ENCODE results near the gene AGBL5.

The AGBL5 gene

DNA sequence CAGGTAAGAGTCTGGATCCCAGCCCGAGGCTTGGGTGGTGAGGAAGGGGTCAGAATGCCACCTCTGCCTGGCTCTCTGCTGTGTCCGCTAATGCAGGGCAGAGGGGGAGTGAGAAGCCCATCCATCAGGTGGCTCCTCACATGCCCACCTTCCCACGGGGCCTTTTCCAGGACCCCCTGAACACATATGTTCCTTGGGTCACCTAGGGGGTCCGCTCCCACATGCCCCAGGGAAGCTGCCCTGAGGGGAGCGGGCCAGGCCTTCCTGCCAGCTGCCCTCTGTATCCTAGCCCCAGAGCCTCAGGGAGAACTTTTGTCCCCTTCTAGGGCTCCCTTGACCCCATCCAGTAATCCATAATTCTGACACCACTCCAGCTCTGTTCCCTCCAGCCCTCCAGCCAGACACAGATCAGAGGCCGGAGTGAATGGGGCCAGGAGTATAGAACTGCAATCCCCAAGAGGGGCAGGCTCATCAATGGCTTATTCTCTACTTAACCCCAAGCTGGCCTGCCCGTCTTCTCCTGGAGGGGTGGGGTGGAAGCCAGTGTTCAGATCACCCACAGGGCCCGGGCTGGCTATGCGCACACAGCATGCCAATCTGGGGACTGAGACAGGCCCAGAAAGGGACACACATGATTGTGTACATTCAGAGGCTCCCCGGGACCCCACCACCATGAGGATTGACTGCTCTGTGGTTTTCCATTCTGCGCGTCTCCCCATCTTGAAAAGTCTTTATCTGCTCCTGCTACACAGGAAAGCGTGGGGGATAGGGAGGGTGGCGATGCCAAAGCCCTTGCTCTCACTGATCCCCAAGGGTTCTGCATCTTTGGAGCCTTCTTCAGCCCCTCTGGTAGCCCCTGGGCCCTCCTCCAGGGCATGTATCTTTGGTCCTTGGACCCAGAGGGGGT lies 28.0 kb downstream of the AGBL5 start:
- DNase-seq, result no peak

DNA sequence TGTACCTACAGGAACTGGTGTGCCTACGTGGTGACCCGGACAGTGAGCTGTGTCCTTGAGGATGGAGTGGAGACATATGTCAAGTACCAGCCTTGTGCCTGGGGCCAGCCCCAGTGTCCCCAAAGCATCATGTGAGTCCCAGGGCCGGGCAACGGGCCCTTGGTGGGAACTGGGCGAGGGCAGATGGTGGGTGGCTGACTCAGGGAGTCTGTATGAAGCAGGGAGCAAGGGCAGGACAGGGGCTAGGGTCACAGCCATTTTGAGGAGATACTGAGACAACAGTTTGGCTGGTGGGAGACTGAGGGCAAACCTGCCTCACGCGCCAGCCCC lies 28.6 kb downstream of the AGBL5 start:
- DNase-seq, result no peak

- DNase-seq, result no peak
These were observed 29.1 kb downstream of the AGBL5 start for GRCh38 chr2:27080603-27080936.

DNA sequence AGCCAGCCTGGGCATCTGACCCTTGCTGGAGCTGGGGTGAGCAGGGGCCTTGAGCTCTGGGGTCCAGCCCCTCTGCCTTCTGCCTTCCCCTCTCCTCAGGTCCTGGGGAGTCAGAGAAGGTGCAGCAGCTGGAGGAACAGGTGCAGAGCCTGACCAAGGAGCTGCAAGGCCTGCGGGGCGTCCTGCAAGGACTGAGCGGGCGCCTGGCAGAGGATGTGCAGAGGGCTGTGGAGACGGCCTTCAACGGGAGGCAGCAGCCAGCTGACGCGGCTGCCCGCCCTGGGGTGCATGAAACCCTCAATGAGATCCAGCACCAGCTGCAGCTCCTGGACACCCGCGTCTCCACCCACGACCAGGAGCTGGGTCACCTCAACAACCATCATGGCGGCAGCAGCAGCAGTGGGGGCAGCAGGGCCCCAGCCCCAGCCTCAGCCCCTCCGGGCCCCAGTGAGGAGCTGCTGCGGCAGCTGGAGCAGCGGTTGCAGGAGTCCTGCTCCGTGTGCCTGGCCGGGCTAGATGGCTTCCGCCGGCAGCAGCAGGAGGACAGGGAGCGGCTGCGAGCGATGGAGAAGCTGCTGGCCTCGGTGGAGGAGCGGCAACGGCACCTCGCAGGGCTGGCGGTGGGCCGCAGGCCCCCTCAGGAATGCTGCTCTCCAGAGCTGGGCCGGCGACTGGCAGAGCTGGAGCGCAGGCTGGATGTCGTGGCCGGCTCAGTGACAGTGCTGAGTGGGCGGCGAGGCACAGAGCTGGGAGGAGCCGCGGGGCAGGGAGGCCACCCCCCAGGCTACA lies 30.7 kb downstream of the AGBL5 start:
- DNase-seq, result no peak

GRCh38 chr2:27082773-27083409 lies 31.4 kb downstream of the AGBL5 start:
- no peak for DNase-seq

DNA sequence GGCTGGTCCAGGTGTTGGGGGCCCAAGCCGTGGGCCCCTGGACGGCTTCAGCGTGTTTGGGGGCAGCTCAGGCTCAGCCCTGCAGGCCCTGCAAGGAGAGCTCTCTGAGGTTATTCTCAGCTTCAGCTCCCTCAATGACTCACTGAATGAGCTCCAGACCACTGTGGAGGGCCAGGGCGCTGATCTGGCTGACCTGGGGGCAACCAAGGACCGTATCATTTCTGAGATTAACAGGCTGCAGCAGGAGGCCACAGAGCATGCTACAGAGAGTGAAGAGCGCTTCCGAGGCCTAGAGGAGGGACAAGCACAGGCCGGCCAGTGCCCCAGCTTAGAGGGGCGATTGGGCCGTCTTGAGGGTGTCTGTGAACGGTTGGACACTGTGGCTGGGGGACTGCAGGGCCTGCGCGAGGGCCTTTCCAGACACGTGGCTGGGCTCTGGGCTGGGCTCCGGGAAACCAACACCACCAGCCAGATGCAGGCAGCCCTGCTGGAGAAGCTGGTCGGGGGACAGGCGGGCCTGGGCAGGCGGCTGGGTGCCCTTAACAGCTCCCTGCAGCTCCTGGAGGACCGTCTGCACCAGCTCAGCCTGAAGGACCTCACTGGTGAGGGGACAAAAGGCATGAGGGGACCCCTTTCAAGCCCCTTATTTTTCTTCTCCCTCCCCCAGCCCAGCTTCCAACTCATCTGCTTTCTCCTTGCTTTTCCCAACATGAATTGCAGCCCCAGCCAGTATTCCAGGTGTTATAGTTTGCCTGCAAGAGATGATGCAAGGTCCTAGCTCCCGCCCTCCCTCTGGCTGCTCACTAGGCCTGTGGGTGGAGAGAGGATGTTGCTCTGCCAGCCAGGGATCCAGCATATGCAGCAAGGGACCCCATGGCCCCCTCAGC lies 32.2 kb downstream of the AGBL5 start:
- DNase-seq, result no peak

GRCh38 chr2:27084297-27085061 lies 33.0 kb downstream of the AGBL5 start:
- no peak for DNase-seq

DNA sequence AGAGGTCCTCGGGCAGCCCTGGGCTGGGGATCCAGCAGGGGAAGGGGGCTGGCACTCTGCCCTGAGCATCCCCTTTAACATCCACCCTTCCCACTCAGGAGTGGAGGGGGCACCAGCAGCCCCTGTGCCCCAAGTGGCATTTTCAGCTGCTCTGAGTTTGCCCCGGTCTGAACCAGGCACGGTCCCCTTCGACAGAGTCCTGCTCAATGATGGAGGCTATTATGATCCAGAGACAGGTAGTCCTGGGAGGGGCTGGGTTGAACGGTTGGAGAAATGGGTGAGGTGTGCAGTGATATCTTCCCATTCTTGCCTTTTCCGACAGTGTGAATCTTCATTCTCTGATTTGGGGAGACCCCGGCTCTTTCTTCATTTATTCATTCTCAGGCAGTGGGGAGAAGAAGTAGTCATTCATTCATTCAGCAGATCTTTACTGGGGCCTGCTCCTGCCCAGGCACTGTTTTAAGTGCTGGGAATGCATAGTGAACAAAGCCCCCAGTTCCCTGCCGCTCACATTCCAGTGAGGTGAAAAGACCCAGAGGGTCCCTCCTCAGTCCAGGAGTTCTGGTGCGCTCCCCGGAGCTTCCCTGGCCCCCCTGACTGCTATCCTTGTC lies 33.7 kb downstream of the AGBL5 start:
- no peak for DNase-seq

DNA sequence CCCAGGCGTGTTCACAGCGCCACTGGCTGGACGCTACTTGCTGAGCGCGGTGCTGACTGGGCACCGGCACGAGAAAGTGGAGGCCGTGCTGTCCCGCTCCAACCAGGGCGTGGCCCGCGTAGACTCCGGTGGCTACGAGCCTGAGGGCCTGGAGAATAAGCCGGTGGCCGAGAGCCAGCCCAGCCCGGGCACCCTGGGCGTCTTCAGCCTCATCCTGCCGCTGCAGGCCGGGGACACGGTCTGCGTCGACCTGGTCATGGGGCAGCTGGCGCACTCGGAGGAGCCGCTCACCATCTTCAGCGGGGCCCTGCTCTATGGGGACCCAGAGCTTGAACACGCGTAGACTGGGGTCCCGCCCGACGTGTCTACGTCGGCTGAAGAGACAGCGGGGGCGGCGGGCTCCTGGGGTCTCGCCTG lies 34.2 kb downstream of the AGBL5 start:
- DNase-seq, result peak; percentile 41

- DNase-seq, result peak; percentile 98
These were observed 34.7 kb downstream of the AGBL5 start for GRCh38 chr2:27086090-27086723.

GRCh38 chr2:27086724-27087593 lies 35.5 kb downstream of the AGBL5 start, which contains the start of gene KHK:
Gene KHK (plus strand): TSS chr2:27086772. CDS start chr2:27087260, 488 bp downstream.
- DNase-seq, result peak; percentile 8

GRCh38 chr2:27087823-27088410 lies 36.4 kb downstream of the AGBL5 start:
- no peak for DNase-seq

- DNase-seq, result no peak
These were observed 37.2 kb downstream of the AGBL5 start for GRCh38 chr2:27088634-27089033.

GRCh38 chr2:27089111-27089954 lies 37.9 kb downstream of the AGBL5 start:
- no peak for DNase-seq

DNA sequence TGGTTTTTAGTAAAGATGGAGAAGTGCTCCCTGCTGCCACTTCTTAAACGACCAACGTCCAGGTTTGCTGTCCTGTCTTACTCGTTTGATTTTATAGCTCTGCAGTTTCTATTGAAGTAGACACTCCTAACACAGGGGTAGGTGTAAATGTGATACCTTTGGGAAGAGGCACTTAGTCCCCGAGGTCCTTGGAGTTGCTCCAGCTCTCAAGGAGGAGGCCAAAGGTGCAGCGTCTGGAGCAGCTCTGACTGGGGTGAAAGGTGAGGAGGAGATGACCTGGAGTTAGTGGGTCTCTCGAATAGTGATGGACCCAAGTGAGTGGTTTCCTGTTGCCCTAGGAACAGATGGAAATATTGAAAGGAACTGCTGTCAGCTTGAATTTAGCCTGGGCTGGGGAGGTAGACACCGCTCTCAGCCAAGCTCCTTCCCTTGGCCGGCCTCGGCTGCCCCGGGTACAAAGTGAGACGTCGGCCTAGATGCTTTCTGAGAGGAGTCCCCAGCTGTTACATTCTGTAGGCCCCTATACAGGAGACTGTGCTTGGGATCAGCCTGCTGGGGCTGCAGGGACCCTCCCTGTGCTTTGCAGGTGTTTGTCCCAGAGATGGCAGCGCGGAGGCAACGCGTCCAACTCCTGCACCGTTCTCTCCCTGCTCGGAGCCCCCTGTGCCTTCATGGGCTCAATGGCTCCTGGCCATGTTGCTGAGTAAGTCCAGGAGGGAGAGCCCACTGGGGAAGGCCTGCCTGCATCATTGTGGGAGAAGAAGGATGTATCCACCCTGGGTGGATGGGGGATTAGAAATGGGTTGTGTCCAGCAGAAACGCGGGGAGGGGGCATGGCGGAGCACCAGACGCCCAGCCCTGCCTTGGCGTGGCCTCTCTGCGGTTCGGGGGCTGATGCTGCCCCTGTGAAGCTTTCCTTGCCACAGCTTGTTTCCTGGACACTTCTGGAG lies 40.6 kb downstream of the AGBL5 start:
- DNase-seq, result no peak

- no peak for DNase-seq
These were observed 41.4 kb downstream of the AGBL5 start for GRCh38 chr2:27092696-27093429.

Measured in stimulated activated CD4-positive, alpha-beta T cell treated with anti-CD3 and anti-CD28 coated beads, Interleukin-12 subunit alpha, Interleukin-12 subunit beta, amount 100 ng/mL, for 4 hours (primary cell).